WTC11 (cell line): ENCODE data around the gene SPEF1. TPM values are rescaled to one million over a fixed set of nuclear protein-coding genes. Genes with fewer than 3 reads are reported as not detected.

Experiments
- ATAC-seq: fragments of 200-7000 bp; cut with Tn5 transposase; 2 replicates; pipeline ENCODE4 v1.10.0; 2021; ENCODE audit warnings: mild to moderate bottlenecking, moderate library complexity
- CTCF ChIA-PET: fragments of 300-600 bp; sonication (Branson Sonifier 250); formaldehyde crosslinking; loops from one replicate; lab custom pipeline; 2021; ENCODE audit warnings: antibody characterized with exemption; lab: Charles Lee
- POLR2A ChIA-PET: fragments of 350-600 bp; sonication (Branson Sonifier 250); formaldehyde crosslinking; loops from one replicate; lab custom pipeline; 2021; ENCODE audit warnings: antibody characterized with exemption; lab: Charles Lee
- DNase-seq: peaks from one replicate; pipeline ENCODE4 v3.0.0; 2021; ENCODE audit warnings: low spot score
- H3K27ac Mint-ChIP-seq: 2 replicates; pipeline ENCODE4 v1.8.0; 2021; ENCODE audit warnings: mixed read lengths
- H3K27me3 Mint-ChIP-seq: 2 replicates; pipeline ENCODE4 v1.8.0; 2021; ENCODE audit warnings: low read depth, mild to moderate bottlenecking, moderate library complexity, mixed read lengths
- H3K36me3 Mint-ChIP-seq: 2 replicates; pipeline ENCODE4 v1.8.0; 2021; ENCODE audit warnings: mixed read lengths
- H3K4me1 Mint-ChIP-seq: 2 replicates; pipeline ENCODE4 v1.8.0; 2022; ENCODE audit warnings: mixed read lengths
- H3K4me3 Mint-ChIP-seq: 2 replicates; pipeline ENCODE4 v1.8.0; 2021; ENCODE audit warnings: mild to moderate bottlenecking, moderate library complexity, mixed read lengths
- H3K9me3 Mint-ChIP-seq: 2 replicates; pipeline ENCODE4 v1.8.0; 2021; ENCODE audit warnings: mixed read lengths
- CREM ChIP-seq: sonication (generic); formaldehyde crosslinking; IDR thresholded peaks from 2 replicates; pipeline ENCODE4 v1.8.1; 2022; ENCODE audit warnings: mild to moderate bottlenecking, missing genetic modification reagents, moderate library complexity
- FOXK1 ChIP-seq: sonication (generic); formaldehyde crosslinking; IDR thresholded peaks from 2 replicates; pipeline ENCODE4 v1.8.0; 2022; ENCODE audit warnings: mild to moderate bottlenecking, moderate library complexity, missing genetic modification reagents
- FOXP1 ChIP-seq: sonication (generic); formaldehyde crosslinking; IDR thresholded peaks from 2 replicates; pipeline ENCODE4 v1.8.0; 2022; ENCODE audit warnings: missing genetic modification reagents, mild to moderate bottlenecking, moderate library complexity, borderline replicate concordance
- FOXP4 ChIP-seq: sonication (generic); formaldehyde crosslinking; IDR thresholded peaks from 2 replicates; pipeline ENCODE4 v1.8.0; 2022; ENCODE audit warnings: mild to moderate bottlenecking, missing genetic modification reagents
- HMGA2 ChIP-seq: fragments of 250-450 bp; sonication (Bioruptor Pico); IDR thresholded peaks from 2 replicates; pipeline ENCODE4 v1.4.0; 2021; ENCODE audit warnings: mild to moderate bottlenecking, moderate library complexity
- IRF1 ChIP-seq: sonication (generic); formaldehyde crosslinking; IDR thresholded peaks from 2 replicates; pipeline ENCODE4 v1.8.0; 2023; ENCODE audit warnings: missing genetic modification reagents
- IRF2 ChIP-seq: sonication (generic); formaldehyde crosslinking; IDR thresholded peaks from 2 replicates; pipeline ENCODE4 v1.8.0; 2022; ENCODE audit warnings: low read depth, missing genetic modification reagents, borderline replicate concordance
- JUN ChIP-seq: sonication (generic); formaldehyde crosslinking; IDR thresholded peaks from 2 replicates; pipeline ENCODE4 v1.8.0; 2023; ENCODE audit warnings: mild to moderate bottlenecking, missing genetic modification reagents
- NFATC4 ChIP-seq: fragments of 250-450 bp; sonication (Bioruptor Pico); IDR thresholded peaks from 2 replicates; pipeline ENCODE4 v1.9.0; 2021; ENCODE audit warnings: mild to moderate bottlenecking
- NR2C2 ChIP-seq: sonication (generic); formaldehyde crosslinking; IDR thresholded peaks from 2 replicates; pipeline ENCODE4 v1.8.0; 2022; ENCODE audit warnings: mild to moderate bottlenecking, missing genetic modification reagents
- NR3C1 ChIP-seq: sonication (generic); formaldehyde crosslinking; conservative IDR thresholded peaks from 2 replicates; pipeline ENCODE4 v1.8.1; 2023; ENCODE audit warnings: low read depth, mild to moderate bottlenecking, missing genetic modification reagents
- PREB ChIP-seq: sonication (generic); formaldehyde crosslinking; IDR thresholded peaks from 2 replicates; pipeline ENCODE4 v1.8.1; 2022; ENCODE audit warnings: mild to moderate bottlenecking, missing genetic modification reagents, moderate library complexity, borderline replicate concordance
- PRRX2 ChIP-seq: fragments of 250-450 bp; sonication (Bioruptor Pico); IDR thresholded peaks from 2 replicates; pipeline ENCODE4 v1.8.0; 2021; ENCODE audit warnings: mild to moderate bottlenecking
- SMAD3 ChIP-seq: sonication (generic); formaldehyde crosslinking; IDR thresholded peaks from 2 replicates; pipeline ENCODE4 v1.8.0; 2022; ENCODE audit warnings: missing genetic modification reagents, mild to moderate bottlenecking, borderline replicate concordance
- TCF7 ChIP-seq: sonication (generic); formaldehyde crosslinking; IDR thresholded peaks from 2 replicates; pipeline ENCODE4 v1.8.0; 2022; ENCODE audit warnings: mild to moderate bottlenecking, low read depth, missing genetic modification reagents, moderate library complexity
- ZNF263 ChIP-seq: sonication (generic); formaldehyde crosslinking; IDR thresholded peaks from 2 replicates; pipeline ENCODE4 v1.8.1; 2022; ENCODE audit warnings: low read depth, mild to moderate bottlenecking, moderate library complexity, missing genetic modification reagents
- ZNF396 ChIP-seq: fragments of 250-450 bp; sonication (Bioruptor Pico); IDR thresholded peaks from 2 replicates; pipeline ENCODE4 v1.8.0; 2021; ENCODE audit warnings: mild to moderate bottlenecking, moderate library complexity, borderline replicate concordance
- ZNF671 ChIP-seq: fragments of 250-450 bp; sonication (Bioruptor Pico); IDR thresholded peaks from 2 replicates; pipeline ENCODE4 v1.8.0; 2021; ENCODE audit warnings: mild to moderate bottlenecking
- total RNA-seq: library from RNA; stranded (reverse); gene quantifications from 3 replicates; pipeline ENCODE4 v1.2.3, GENCODE V29; 2021
- TF ChIP-seq, protein P1 (sequence below): sonication (generic); formaldehyde crosslinking; IDR thresholded peaks from 2 replicates; pipeline ENCODE4 v1.8.1; 2023; ENCODE audit warnings: mild to moderate bottlenecking, missing genetic modification reagents, moderate library complexity
- TF ChIP-seq, protein P2 (sequence below): sonication (generic); formaldehyde crosslinking; IDR thresholded peaks from 2 replicates; pipeline ENCODE4 v1.8.1; 2023; ENCODE audit warnings: mild to moderate bottlenecking, missing genetic modification reagents, moderate library complexity
- TF ChIP-seq, protein P3 (sequence below): sonication (generic); formaldehyde crosslinking; IDR thresholded peaks from 2 replicates; pipeline ENCODE4 v1.8.0; 2023; ENCODE audit warnings: missing genetic modification reagents, mild to moderate bottlenecking, borderline replicate concordance
- TF ChIP-seq, protein P4 (sequence below): sonication (generic); formaldehyde crosslinking; IDR thresholded peaks from 2 replicates; pipeline ENCODE4 v1.8.1; 2023; ENCODE audit warnings: mild to moderate bottlenecking, missing genetic modification reagents
- TF ChIP-seq, protein P5 (sequence below): sonication (generic); formaldehyde crosslinking; IDR thresholded peaks from 2 replicates; pipeline ENCODE4 v1.8.1; 2023; ENCODE audit warnings: mild to moderate bottlenecking, missing genetic modification reagents

SPEF1 gene
- total RNA-seq, 1 experiment from 2014 or later, result 0.72 TPM

- TF ChIP-seq TCF7 (CRISPR knock-in tag) (no peak), NR2C2 (CRISPR knock-in tag) (no peak), NFATC4 (no peak), PREB (CRISPR knock-in tag) (no peak), ZNF396 (no peak), JUN (CRISPR knock-in tag) (no peak), ZNF263 (CRISPR knock-in tag) (no peak), FOXK1 (CRISPR knock-in tag) (no peak), SMAD3 (no peak)
- TF ChIP-seq, protein P1, sequence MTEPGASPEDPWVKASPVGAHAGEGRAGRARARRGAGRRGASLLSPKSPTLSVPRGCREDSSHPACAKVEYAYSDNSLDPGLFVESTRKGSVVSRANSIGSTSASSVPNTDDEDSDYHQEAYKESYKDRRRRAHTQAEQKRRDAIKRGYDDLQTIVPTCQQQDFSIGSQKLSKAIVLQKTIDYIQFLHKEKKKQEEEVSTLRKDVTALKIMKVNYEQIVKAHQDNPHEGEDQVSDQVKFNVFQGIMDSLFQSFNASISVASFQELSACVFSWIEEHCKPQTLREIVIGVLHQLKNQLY, result no peak
- TF ChIP-seq, protein P2, sequence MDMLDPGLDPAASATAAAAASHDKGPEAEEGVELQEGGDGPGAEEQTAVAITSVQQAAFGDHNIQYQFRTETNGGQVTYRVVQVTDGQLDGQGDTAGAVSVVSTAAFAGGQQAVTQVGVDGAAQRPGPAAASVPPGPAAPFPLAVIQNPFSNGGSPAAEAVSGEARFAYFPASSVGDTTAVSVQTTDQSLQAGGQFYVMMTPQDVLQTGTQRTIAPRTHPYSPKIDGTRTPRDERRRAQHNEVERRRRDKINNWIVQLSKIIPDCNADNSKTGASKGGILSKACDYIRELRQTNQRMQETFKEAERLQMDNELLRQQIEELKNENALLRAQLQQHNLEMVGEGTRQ (CRISPR knock-in tag), result no peak
- TF ChIP-seq, protein P3, sequence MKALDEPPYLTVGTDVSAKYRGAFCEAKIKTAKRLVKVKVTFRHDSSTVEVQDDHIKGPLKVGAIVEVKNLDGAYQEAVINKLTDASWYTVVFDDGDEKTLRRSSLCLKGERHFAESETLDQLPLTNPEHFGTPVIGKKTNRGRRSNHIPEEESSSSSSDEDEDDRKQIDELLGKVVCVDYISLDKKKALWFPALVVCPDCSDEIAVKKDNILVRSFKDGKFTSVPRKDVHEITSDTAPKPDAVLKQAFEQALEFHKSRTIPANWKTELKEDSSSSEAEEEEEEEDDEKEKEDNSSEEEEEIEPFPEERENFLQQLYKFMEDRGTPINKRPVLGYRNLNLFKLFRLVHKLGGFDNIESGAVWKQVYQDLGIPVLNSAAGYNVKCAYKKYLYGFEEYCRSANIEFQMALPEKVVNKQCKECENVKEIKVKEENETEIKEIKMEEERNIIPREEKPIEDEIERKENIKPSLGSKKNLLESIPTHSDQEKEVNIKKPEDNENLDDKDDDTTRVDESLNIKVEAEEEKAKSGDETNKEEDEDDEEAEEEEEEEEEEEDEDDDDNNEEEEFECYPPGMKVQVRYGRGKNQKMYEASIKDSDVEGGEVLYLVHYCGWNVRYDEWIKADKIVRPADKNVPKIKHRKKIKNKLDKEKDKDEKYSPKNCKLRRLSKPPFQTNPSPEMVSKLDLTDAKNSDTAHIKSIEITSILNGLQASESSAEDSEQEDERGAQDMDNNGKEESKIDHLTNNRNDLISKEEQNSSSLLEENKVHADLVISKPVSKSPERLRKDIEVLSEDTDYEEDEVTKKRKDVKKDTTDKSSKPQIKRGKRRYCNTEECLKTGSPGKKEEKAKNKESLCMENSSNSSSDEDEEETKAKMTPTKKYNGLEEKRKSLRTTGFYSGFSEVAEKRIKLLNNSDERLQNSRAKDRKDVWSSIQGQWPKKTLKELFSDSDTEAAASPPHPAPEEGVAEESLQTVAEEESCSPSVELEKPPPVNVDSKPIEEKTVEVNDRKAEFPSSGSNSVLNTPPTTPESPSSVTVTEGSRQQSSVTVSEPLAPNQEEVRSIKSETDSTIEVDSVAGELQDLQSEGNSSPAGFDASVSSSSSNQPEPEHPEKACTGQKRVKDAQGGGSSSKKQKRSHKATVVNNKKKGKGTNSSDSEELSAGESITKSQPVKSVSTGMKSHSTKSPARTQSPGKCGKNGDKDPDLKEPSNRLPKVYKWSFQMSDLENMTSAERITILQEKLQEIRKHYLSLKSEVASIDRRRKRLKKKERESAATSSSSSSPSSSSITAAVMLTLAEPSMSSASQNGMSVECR (CRISPR knock-in tag), result no peak
- TF ChIP-seq, all 79 proteins: peak for 0
These were observed 17.6 kb upstream of the SPEF1 start (continued) for GRCh38 chr20:3798908-3799248.

DNA sequence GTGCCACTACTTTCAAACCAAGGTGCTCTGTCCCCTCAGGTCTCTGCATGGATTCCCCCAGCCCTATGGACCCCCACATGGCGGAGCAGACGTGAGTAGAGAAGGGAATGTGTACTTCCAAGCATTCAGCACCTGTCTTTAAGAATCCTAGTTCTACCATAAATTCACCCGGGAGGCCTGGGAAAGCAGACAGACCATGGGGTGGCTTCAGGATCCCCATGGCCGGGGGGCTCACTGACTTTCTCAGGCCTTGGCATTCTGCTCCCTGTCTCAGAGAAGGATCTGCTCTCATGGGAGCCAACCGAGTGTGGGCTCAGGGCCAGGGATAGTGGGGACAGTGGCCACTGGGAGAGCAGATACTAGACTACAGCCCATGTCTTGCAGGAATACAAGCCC, 17.1 kb upstream of the SPEF1 start:
- DNase-seq (no peak), ATAC-seq (no peak)
- no peaks in the 10 kb centered on the region for H3K9me3 Mint-ChIP-seq
- peak overlapping the region; percentile 66; the same call in 1 of the 2 replicates for H3K27ac Mint-ChIP-seq
- ChIA-PET CTCF (interaction anchor here (0.7 to 3.9 kb wide), 5 partner anchors 12 to 53 kb away, joined by 3 to 79 read pairs (median 5); partner anchors contain the start of genes ADISSP, AP5S1, CENPB and SPEF1), POLR2A (no interaction called here)
- peaks cover 24% of the 10 kb centered on the region for H3K36me3 Mint-ChIP-seq
- no peak for TF ChIP-seq FOXP4 (CRISPR knock-in tag)
- no peak for TF ChIP-seq IRF1 (CRISPR knock-in tag)
- TF ChIP-seq, protein P4, sequence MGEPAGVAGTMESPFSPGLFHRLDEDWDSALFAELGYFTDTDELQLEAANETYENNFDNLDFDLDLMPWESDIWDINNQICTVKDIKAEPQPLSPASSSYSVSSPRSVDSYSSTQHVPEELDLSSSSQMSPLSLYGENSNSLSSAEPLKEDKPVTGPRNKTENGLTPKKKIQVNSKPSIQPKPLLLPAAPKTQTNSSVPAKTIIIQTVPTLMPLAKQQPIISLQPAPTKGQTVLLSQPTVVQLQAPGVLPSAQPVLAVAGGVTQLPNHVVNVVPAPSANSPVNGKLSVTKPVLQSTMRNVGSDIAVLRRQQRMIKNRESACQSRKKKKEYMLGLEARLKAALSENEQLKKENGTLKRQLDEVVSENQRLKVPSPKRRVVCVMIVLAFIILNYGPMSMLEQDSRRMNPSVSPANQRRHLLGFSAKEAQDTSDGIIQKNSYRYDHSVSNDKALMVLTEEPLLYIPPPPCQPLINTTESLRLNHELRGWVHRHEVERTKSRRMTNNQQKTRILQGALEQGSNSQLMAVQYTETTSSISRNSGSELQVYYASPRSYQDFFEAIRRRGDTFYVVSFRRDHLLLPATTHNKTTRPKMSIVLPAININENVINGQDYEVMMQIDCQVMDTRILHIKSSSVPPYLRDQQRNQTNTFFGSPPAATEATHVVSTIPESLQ (CRISPR knock-in tag), result no peak
- TF ChIP-seq HMGA2 (CRISPR knock-in tag), result no peak
- no peak for TF ChIP-seq CREM (CRISPR knock-in tag)
- no peak for TF ChIP-seq NR3C1 (CRISPR knock-in tag)
- TF ChIP-seq ZNF671, result no peak
- TF ChIP-seq PRRX2 (CRISPR knock-in tag), result no peak
- TF ChIP-seq IRF2 (CRISPR knock-in tag), result no peak
- TF ChIP-seq FOXP1, result no peak
- no peak for TF ChIP-seq FOXK1 (CRISPR knock-in tag)
- TF ChIP-seq, protein P5, sequence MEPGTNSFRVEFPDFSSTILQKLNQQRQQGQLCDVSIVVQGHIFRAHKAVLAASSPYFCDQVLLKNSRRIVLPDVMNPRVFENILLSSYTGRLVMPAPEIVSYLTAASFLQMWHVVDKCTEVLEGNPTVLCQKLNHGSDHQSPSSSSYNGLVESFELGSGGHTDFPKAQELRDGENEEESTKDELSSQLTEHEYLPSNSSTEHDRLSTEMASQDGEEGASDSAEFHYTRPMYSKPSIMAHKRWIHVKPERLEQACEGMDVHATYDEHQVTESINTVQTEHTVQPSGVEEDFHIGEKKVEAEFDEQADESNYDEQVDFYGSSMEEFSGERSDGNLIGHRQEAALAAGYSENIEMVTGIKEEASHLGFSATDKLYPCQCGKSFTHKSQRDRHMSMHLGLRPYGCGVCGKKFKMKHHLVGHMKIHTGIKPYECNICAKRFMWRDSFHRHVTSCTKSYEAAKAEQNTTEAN (CRISPR knock-in tag), result no peak
- H3K4me3 Mint-ChIP-seq, result no peak overlapping the region
- H3K4me1 Mint-ChIP-seq, result peaks cover 53% of the 10 kb centered on the region
- H3K27me3 Mint-ChIP-seq, result peaks cover 5% of the 10 kb centered on the region; the same call in 1 of the 2 replicates
